ENCODE results near the gene SLC25A39. TPM values are rescaled to one million over a fixed set of nuclear protein-coding genes. Genes with fewer than 3 reads are reported as not detected.

The SLC25A39 gene
- total RNA-seq, 6 experiments from 2014 or later = 56.3 to 111 (median 64.6) TPM

- H3K9me3 ChIP-seq = no peaks in the 10 kb centered on the region
- TF ChIP-seq POLR2A (IDR thresholded peaks at IDR 0.05) (no peak), CTCF (IDR thresholded peaks at IDR 0.05) (no peak)
- no peaks in the 10 kb centered on the region for H3K36me3 ChIP-seq
- no peaks in the 10 kb centered on the region for H3K27me3 ChIP-seq
- H3K27ac ChIP-seq = no peak overlapping the region
- DNase-seq = no peak
- ATAC-seq = no peak
- WGBS (ENCODE audit: insufficient coverage, low coverage, low lambda C conversion rate, missing lambda C conversion rate) = 91% methylated on average over 4 of the region's 5 CpGs
- intact Hi-C loops (cut with DNase I) = no loop called here
- no peaks in the 10 kb centered on the region for H3K4me1 ChIP-seq
- H3K4me3 ChIP-seq = no peak overlapping the region
Measured at GRCh38 chr17:44273607-44274006, 51.0 kb downstream of the SLC25A39 start.

GRCh38 chr17:44272954-44273353 lies 51.7 kb downstream of the SLC25A39 start:
- DNase-seq (no peak), ATAC-seq (peak in 1 of 4 donors; percentile 28)
- Histone ChIP-seq H3K36me3 (no peaks in the 10 kb centered on the region), H3K27me3 (no peaks in the 10 kb centered on the region), H3K4me3 (no peak overlapping the region), H3K27ac (no peak overlapping the region), H3K9me3 (no peaks in the 10 kb centered on the region), H3K4me1 (no peaks in the 10 kb centered on the region)
- 79% methylated on average over 3 of the region's 6 CpGs for WGBS (ENCODE audit: insufficient coverage, low coverage, low lambda C conversion rate, missing lambda C conversion rate)
- no peak for TF ChIP-seq CTCF (IDR thresholded peaks at IDR 0.05)
- TF ChIP-seq POLR2A (IDR thresholded peaks at IDR 0.05) = no peak
- intact Hi-C loops (cut with DNase I) = no loop called here

- Histone ChIP-seq H3K4me1 (no peaks in the 10 kb centered on the region), H3K27me3 (no peaks in the 10 kb centered on the region), H3K9me3 (no peaks in the 10 kb centered on the region), H3K4me3 (no peak overlapping the region), H3K27ac (no peak overlapping the region), H3K36me3 (no peaks in the 10 kb centered on the region)
- TF ChIP-seq CTCF (IDR thresholded peaks at IDR 0.05) (no peak), POLR2A (IDR thresholded peaks at IDR 0.05) (no peak)
- ATAC-seq = no peak
- WGBS (ENCODE audit: insufficient coverage, low coverage, low lambda C conversion rate, missing lambda C conversion rate) = 55% methylated on average over 9 of the region's 13 CpGs
- intact Hi-C loops (cut with DNase I) = no loop called here
- DNase-seq = no peak
Measured at GRCh38 chr17:44272321-44272951, 52.2 kb downstream of the SLC25A39 start.

Small RNA genes within 50 kb of the gene (small RNA-seq; reads per million reads assigned to genes)
- gene RF00012 (0 reads per million in 2 experiments), gene RN7SL507P (0.13 to 0.29 reads per million in 2 experiments), gene RNU6-453P (0 reads per million in 2 experiments)

Other genes starting within 250 kb of the SLC25A39 start
- gene HDAC5, start 201.2 kb downstream of the SLC25A39 start, total RNA-seq = 10 to 100 TPM; 12.0 to 26.4 (median 15.5) TPM
- gene HROB, start 182.9 kb downstream of the SLC25A39 start, total RNA-seq = 1 to 10 TPM in 1 of 6 experiments, under 1 TPM in 5; 0.20 to 1.1 (median 0.40) TPM
- 1 to 10 TPM in 1 of 6 experiments, not detected in 5; 1.5 TPM for gene ASB16, start 154.1 kb downstream of the SLC25A39 start, total RNA-seq
- 10 to 100 TPM; 13.8 to 18.0 (median 15.7) TPM for gene TMUB2, start 137.9 kb downstream of the SLC25A39 start, total RNA-seq
- 10 to 100 TPM; 20.3 to 26.8 (median 22.1) TPM for gene ATXN7L3, start 124.9 kb downstream of the SLC25A39 start, total RNA-seq
- 10 to 100 TPM; 22.3 to 35.9 (median 32.0) TPM for gene UBTF, start 105.1 kb downstream of the SLC25A39 start, total RNA-seq
- gene SLC4A1, start 56.7 kb downstream of the SLC25A39 start, total RNA-seq = 10 to 100 TPM in 1 of 6 experiments, 1 to 10 TPM in 2, under 1 TPM in 3; 0.06 to 31.8 (median 1.2) TPM
- under 1 TPM in 2 of 6 experiments, not detected in 4; 0.12 to 0.75 TPM for gene RUNDC3A, start 16.2 kb downstream of the SLC25A39 start, total RNA-seq
- 100 to 1,000 TPM in 5 of 6 experiments, 10 to 100 TPM in 1; 84.5 to 230 (median 150) TPM for gene GRN, start 20.5 kb upstream of the SLC25A39 start, total RNA-seq
- under 1 TPM; 0.16 to 0.68 (median 0.39) TPM for gene FAM171A2, start 39.0 kb upstream of the SLC25A39 start, total RNA-seq
- gene ITGA2B, start 64.8 kb upstream of the SLC25A39 start, total RNA-seq = 1 to 10 TPM in 2 of 6 experiments, under 1 TPM in 3, not detected in 1; 0.37 to 1.5 (median 0.49) TPM
- gene GPATCH8, start 178.6 kb upstream of the SLC25A39 start, total RNA-seq = 10 to 100 TPM in 4 of 6 experiments, 1 to 10 TPM in 2; 8.1 to 14.4 (median 13.1) TPM
- gene FZD2, start 232.7 kb upstream of the SLC25A39 start, total RNA-seq = under 1 TPM; 0.11 to 0.64 (median 0.28) TPM